Measurements from ENCODE around the gene CGN. TPM values are rescaled to one million over a fixed set of nuclear protein-coding genes. Genes with fewer than 3 reads are reported as not detected.

The CGN gene
- total and polyA plus RNA-seq, 2 of the 13 experiments (the other 11 are each of a cell fraction or from before 2014, with no cell fraction given), result 0.75 to 0.81 TPM

GRCh38 chr1:151513626-151514121 is 2.5 kb downstream of the CGN start (continued):
- TF ChIP-seq, protein P1, sequence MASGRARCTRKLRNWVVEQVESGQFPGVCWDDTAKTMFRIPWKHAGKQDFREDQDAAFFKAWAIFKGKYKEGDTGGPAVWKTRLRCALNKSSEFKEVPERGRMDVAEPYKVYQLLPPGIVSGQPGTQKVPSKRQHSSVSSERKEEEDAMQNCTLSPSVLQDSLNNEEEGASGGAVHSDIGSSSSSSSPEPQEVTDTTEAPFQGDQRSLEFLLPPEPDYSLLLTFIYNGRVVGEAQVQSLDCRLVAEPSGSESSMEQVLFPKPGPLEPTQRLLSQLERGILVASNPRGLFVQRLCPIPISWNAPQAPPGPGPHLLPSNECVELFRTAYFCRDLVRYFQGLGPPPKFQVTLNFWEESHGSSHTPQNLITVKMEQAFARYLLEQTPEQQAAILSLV (CRISPR knock-in tag; IDR thresholded peaks at IDR 0.05; ENCODE audit: borderline replicate concordance), result 0 out of 2 replicates have a peak, but pooled peaks have one; percentile 45
- TF ChIP-seq SAFB2 (CRISPR knock-in tag; IDR thresholded peaks at IDR 0.05; ENCODE audit: borderline replicate concordance, low read depth) (no peak), ZFP90 (CRISPR knock-in tag; IDR thresholded peaks at IDR 0.05; ENCODE audit: borderline replicate concordance) (0 out of 2 replicates have a peak, but pooled peaks have one; percentile 44), MYC (CRISPR knock-in tag; IDR thresholded peaks at IDR 0.05; ENCODE audit: borderline replicate concordance) (peak; percentile 61; the same call in 1 of the 2 replicates), SPEN (CRISPR knock-in tag; IDR thresholded peaks at IDR 0.05; ENCODE audit: low read depth) (peak; percentile 52), CREM (IDR thresholded peaks at IDR 0.05) (peak; percentile 50; the same call in 1 of the 2 replicates), CREM (CRISPR knock-in tag; IDR thresholded peaks at IDR 0.05) (no peak), NR1H2 (CRISPR knock-in tag; IDR thresholded peaks at IDR 0.05; ENCODE audit: borderline replicate concordance, low read depth) (no peak), ZNF589 (CRISPR knock-in tag; conservative IDR thresholded peaks at IDR 0.05) (0 out of 2 replicates have a peak, but pooled peaks have one; percentile 27), RXRB (CRISPR knock-in tag; IDR thresholded peaks at IDR 0.05; ENCODE audit: borderline replicate concordance) (0 out of 2 replicates have a peak, but pooled peaks have one; percentile 46), BHLHE40 (IDR thresholded peaks at IDR 0.05; ENCODE audit: low read length) (no peak), THAP11 (CRISPR knock-in tag; IDR thresholded peaks at IDR 0.05) (peak; percentile 38; the same call in 1 of the 2 replicates), ZNF772 (CRISPR knock-in tag; IDR thresholded peaks at IDR 0.05) (no peak), GABPA (IDR thresholded peaks at IDR 0.05; ENCODE audit: low read depth, low read length) (no peak), GABPA (CRISPR knock-in tag; IDR thresholded peaks at IDR 0.05; ENCODE audit: low read depth) (peak; percentile 33; the same call in 1 of the 2 replicates), YEATS2 (CRISPR knock-in tag; IDR thresholded peaks at IDR 0.05; ENCODE audit: borderline replicate concordance) (no peak; the same call in 1 of the 2 replicates), ZNF883 (CRISPR knock-in tag; IDR thresholded peaks at IDR 0.05; ENCODE audit: not compliant biosample characterization) (no peak), IRX3 (CRISPR knock-in tag; IDR thresholded peaks at IDR 0.05; ENCODE audit: borderline replicate concordance, low read depth) (no peak), USF2 (IDR thresholded peaks at IDR 0.05; ENCODE audit: low read depth, low read length) (no peak), USF2 (CRISPR knock-in tag; IDR thresholded peaks at IDR 0.05; ENCODE audit: borderline replicate concordance) (no peak), ZNF18 (CRISPR knock-in tag; IDR thresholded peaks at IDR 0.05; ENCODE audit: insufficient replicate concordance) (no peak), ZMAT3 (CRISPR knock-in tag; conservative IDR thresholded peaks at IDR 0.05) (no peak; the same call in 1 of the 2 replicates)
